AG20443 (cell line): ENCODE data around the gene UVRAG.
"Not testable (repeated sequence)": the region's sequence is repeated elsewhere in the genome, so short reads cannot be mapped to it uniquely, and the experiment has no call there.

Experiments
- DNase-seq: peaks from one replicate; pipeline ENCODE4 v3.0.0; 2012; ENCODE audit warnings: low spot score, mixed read lengths

The UVRAG gene

GRCh38 chr11:75845324-75845723, 30.3 kb downstream of the UVRAG start:
- no peak for DNase-seq

DNA sequence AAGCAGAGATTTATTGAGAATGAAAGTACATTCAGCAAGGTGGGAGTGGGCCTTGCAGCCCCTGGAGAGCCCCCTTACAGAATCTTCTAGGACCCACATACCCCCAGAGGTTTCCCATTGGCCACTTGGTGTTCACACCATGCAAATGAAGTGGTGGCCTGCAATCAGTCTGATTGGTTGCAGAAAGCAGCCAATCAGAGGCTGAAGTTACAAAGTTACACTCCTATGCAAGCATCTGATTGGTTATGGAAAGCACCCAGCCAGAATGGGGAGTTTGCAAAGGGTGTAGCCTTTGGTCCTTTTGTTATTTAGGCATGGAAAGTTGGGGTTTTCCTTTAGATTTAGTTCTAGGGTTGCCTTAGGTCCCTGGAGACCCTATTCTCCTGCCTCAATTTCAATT, 34.9 kb downstream of the UVRAG start:
- no peak for DNase-seq

- DNase-seq = peak; percentile 8
Measured at GRCh38 chr11:75850787-75851186, 35.8 kb downstream of the UVRAG start.

DNA sequence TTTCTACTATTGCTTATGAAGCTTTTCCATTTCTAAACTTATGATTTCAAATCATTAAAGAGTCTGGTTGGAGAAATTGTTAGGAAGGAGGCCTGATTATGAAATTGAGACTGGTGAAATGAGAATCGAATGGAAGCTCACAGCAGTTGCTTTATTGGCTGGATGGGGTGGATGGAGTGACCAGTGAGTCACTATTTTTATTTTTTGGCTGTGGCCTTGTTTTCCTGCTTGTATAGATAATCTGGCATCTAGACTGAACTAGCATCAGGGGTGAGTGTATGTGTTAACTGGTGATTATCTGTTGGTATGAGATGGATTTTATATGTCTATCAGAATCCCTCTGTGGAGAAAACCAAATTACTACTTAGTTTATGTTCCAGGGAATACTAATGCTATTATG, 36.2 kb downstream of the UVRAG start:
- DNase-seq = peak; percentile 61

DNA sequence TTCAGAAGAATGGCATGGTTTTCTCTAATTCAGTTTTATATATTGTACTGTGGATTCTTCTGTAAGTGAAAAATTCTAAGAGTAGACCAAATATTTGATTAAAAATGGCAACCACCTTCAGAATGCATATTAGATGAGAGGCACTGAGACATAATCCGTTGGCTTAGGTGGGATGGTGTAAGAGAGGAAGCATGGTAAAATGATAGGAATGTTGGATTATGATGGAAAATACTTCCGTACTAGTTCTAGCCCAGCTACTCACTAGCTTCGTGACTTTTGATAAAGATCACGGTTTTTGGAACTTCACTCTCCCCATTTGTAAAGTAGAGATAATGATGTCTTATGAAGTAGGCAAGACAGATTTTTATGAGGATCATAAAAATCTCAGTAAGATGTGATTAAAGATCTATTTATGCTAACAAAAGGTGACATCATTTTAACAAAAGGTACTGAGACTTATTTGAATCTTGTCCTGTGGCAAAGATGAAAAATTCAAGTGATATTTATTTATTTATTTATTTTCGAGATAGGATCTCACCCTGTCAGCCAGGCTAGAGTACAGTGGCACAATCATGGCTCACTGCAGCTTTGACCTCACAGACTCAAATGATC, 37.5 kb downstream of the UVRAG start:
- DNase-seq = no peak

GRCh38 chr11:75853563-75853962, 38.6 kb downstream of the UVRAG start:
- DNase-seq = not testable (repeated sequence)

DNA sequence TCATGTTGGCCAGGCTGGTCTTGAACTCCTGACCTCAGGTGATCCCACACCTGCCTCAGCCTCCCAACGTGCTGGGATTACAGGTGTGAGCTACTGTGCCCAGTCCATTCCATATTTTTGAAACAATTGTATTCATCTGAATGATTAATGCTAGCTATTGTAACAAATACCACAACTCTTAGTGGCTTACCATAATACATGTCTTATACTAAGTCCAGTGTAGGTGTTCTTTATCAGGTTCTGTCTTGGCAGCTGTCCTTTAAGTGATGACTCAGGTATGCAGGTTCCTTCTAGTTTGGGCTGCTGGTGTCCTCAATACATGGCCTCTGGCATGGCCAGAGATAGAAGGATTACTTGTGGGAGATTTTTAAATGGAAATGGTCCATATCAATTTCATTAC, 39.0 kb downstream of the UVRAG start:
- no peak for DNase-seq

DNA sequence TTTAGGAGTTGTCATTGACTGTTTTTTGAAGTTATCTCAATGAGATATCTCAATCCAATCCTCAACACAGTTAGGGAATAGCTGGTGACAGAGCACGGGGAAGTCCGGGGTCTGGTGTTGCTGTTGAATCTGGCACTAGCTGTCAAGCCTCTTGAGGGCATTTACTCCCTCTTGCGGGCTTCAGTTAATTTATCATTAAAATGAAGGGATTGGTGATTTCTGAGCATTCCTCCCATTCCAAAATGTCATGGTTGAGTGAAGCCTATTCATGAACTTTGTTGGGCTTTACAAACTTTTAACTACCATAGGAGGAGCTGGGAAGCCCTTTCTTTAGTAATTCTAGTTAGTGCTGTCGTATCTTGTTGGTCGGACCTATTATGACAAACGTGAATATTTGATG, 40.2 kb downstream of the UVRAG start:
- DNase-seq = no peak

- DNase-seq = no peak
Measured at GRCh38 chr11:75856912-75857311, 41.9 kb downstream of the UVRAG start.

DNA sequence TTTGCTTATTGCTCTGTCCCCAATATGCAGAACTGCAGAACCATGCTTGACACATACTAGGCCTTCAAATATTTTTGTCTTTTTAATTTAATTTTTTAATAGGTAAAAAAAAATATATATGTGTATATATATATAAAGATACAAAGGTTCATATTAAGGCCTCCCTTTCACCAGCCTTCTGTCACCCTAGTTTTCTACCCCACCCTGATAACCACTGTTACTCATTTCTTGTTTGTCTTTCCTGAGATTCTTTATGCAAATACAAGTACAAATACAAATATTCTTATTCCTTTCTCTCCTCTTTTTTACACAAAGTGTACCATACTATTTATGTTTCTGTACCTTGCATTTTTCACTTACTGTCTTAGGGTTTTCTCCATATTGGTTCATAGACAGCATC, 43.0 kb downstream of the UVRAG start:
- no peak for DNase-seq

GRCh38 chr11:75858613-75859012, 43.6 kb downstream of the UVRAG start:
- DNase-seq = peak; percentile 54

- no peak for DNase-seq
Measured at GRCh38 chr11:75859614-75860013, 44.6 kb downstream of the UVRAG start.

GRCh38 chr11:75862437-75862836, 47.4 kb downstream of the UVRAG start:
- DNase-seq = no peak

DNA sequence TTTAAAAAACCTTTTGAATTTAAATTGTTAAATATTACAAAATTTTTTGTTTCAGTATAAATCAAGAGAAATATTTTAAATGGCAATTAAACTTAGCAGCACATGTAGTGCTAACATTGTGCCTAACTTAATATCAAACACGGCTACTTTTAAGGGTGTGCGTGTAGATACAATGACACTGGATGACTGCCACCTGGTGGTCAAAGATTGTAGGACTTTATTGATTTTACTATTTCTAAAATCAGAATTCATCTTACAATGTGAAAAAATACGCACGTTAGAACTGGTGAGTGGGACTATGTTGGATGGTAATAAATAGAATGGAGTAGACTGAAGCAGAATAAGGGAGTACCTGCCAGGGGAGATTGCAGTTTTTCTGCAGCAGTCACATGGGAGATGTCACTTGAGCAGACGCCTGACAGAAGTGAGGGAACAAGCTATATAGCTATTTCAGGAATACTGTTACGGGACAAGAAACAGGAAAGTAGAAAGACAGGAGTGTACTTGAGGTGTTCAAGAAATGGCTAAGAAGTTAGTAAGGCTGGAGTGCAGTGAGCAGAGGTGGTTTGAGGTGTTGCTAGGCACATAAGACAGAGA, 52.9 kb downstream of the UVRAG start:
- DNase-seq = peak; percentile 63

- DNase-seq = no peak
Measured at GRCh38 chr11:75868990-75869389, 54.0 kb downstream of the UVRAG start.

DNA sequence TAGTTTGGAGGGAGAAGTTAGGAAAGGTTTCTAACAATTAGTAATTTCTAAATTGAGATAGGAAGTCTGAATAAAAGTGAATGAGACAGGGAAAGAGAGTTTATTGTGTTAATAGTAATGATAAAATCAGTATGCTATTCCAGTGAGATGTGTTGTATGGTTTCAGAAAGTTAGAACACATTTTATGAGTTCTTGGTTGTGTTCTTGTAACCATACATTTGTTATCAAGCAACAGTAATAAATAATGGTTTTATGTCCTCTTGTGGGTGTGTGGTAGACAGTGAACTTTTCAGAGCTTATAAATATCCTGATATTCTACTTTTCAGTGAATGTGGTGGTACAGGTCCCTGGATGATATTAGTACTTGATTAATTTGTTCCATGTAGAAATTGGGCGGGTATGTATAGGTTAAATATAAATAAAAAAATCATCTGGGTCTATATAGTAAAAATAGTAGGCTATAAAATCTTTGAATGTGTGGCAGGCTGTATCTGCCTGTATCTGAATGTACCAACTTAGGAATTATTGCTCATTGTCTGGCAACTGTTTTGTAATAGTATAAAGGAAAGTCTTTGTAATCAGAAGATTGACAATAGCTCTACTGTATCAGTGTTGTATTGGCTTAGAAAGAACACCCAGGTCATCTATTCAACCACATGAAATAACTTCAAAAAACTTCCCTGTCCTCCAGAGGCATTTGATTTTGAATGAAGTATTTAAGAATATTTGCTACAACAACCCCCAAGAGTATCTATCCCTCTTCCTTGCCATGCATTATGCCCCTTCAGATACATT, 54.8 kb downstream of the UVRAG start:
- no peak for DNase-seq

DNA sequence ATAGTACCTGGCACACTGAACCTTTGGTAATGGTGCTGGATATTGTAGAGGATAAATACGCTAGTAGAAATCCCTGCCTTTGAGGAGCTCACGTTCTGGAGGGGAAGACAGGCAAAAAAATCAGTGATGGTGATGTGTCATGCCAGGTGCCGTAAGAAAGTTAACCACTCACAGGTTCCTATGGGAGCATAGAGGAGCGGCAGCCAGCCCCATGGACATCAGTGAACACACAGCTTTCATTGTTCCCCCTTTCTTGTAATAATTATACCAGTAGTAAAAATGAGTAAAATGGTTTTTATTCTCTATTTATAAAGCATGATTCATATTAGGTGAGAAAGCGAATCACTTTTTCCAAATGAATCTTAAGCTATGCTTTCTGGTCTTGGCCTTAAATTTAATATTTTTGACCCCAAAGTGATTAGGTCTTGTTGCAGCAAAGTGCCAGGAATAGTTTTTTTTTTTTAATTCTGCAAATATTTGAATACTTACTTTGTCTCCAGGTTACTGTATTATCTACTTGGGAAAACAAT, 57.9 kb downstream of the UVRAG start:
- DNase-seq = no peak

DNA sequence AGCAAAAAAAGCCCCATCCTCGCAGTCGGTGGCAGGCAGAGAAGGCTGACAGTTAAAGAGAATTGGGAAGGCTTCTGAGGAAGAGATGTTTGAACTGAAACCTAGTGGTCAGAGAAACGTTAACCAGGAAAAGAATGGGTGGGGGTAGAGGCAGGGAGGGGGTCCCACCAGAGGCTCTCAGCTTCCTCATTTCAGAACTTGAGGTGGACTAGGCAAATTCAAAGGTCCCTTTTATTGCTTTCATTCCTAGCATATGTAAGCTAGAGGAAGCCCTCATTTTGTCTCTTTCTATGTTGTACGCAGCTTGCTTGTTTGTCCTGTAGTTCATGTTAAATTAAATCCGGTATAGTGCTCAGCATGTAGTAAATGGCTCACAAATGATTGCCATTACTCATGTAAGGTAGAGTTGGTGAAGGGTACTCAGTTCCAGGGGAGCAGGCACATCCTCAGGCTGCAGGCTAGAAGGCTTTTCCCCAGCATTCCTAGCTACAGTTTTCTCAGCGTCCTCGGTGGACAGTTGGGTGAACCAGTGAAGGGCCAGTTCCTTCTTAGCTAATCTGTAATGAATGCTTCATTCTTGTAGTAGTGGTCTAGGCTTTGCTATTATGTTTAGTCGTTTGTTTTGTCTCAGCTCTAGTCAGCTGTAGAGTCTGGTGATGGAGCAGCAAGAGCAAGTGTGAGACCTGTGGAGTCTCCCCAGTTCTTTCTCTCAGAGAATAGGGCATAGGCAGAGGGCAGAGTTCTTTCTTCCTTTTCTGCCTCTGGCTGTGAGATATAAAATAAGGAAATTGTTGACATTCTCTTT, 58.6 kb downstream of the UVRAG start:
- no peak for DNase-seq

DNA sequence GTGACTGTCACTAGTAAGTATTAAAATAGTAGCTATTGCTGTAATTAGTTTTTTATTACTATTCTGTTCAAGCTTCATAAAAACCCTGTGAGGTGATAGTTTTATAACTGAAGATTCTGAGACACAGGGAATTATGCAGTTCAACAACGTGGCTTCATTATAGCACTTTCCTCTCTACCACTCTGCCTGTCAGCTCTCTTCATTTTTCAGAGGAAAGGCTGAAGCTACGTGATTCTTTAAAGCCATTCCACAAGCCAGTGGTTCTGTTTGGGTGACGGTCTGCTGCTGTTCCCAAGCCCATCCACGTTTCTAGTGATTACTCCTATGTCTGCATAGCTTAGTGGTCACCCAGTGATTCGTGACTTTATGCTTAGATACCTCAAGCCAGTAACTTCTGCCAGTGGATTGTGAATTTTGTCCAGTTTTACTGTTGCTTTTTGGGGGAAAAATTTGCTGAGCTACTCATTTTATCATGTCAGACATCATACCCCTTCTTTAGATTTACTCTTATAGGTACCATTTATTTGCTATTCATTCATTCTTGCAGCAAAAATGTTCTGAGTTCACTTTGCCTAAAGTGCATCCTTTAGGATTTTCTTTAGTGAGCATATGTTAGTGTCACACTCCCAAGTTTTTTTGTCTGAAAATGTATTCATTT, 59.8 kb downstream of the UVRAG start:
- DNase-seq = no peak

DNA sequence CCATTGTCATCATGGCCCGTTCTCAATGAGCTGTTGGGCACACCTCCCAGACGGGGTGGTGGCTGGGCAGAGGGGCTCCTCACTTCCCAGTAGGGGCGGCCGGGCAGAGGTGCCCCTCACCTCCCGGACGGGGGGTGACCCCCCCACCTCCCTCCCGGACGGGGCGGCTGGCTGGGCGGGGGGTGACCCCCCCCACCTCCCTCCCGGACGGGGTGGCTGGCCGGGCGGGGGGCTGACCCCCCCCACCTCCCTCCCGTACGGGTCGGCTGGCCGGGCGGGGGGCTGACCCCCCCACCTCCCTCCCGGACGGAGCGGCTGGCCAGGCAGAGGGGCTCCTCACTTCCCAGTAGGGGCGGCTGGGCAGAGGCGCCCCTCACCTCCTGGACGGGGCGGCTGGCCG, 62.3 kb downstream of the UVRAG start:
- not testable (repeated sequence) for DNase-seq

- not testable (repeated sequence) for DNase-seq
Measured at GRCh38 chr11:75877931-75878330, 62.9 kb downstream of the UVRAG start.

DNA sequence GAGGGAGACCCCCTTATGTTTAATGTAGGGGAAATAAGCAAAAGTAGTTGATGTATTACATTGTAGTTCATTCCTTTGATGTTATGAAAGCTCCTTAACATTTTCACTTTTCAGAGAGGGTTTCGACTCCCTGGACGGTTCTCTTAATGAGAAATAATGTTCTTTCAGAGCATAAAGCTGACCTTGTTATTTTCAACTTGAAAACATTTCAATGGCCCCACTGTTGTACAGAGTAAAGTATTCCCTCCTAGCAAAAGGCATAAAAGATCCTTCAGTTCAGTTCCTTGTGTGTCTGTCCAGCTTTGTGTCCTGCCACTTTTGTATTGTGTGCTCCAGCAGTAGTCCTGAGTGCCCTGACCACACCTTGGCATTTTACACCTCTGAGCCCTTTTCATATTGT, 63.9 kb downstream of the UVRAG start:
- DNase-seq = no peak
